Mesangial cell (primary cell): ENCODE data around the gene CFL1. TPM values are rescaled to one million over a fixed set of nuclear protein-coding genes. Genes with fewer than 3 reads are reported as not detected.

Experiments used
- total RNA-seq: library from RNA; depleted of rRNA; stranded (reverse); fragments of >200 nt; gene quantifications from 2 replicates; pipeline ENCODE4 v1.2.3, GENCODE V29; 2015

The CFL1 gene
- 1,341 and 2,316 TPM in 2 replicates for total RNA-seq

GRCh38 chr11:65857853-65858680, at the start of gene CFL1:
CFL1 (minus strand) TSS chr11:65858180; CDS start chr11:65858099, 81 bp downstream.

GRCh38 chr11:65900125-65900898, 42.3 kb upstream of the CFL1 start, which contains the start of gene FOSL1:
FOSL1 (minus strand) TSS chr11:65900388; CDS start chr11:65900339, 49 bp downstream.

GRCh38 chr11:65890324-65891218, 32.6 kb upstream of the CFL1 start, which contains the start of gene CCDC85B:
CCDC85B (plus strand) TSS chr11:65890673; CDS start chr11:65890784, 111 bp downstream.

GRCh38 chr11:65888163-65888814, 30.3 kb upstream of the CFL1 start, which contains the start of gene FIBP:
FIBP (minus strand) TSS chr11:65888471; CDS start chr11:65888418, 53 bp downstream.

GRCh38 chr11:65879617-65880016, 21.6 kb upstream of the CFL1 start, which contains the start of gene CTSW:
CTSW (plus strand) TSS chr11:65879837; CDS start chr11:65879855, 18 bp downstream.

GRCh38 chr11:65872586-65873317, 14.8 kb upstream of the CFL1 start, which contains the start of gene EFEMP2:
EFEMP2 (minus strand) TSS chr11:65872800; CDS start chr11:65872354, 446 bp downstream.

GRCh38 chr11:65860278-65861164, 2.5 kb upstream of the CFL1 start, which contains the start of gene MUS81:
MUS81 (plus strand) TSS chr11:65860433; CDS start chr11:65860754, 321 bp downstream.

GRCh38 chr11:65833297-65834030, 24.5 kb downstream of the CFL1 start, which contains the start of gene SNX32:
SNX32 (plus strand) TSS chr11:65833963; CDS start chr11:65834066, 103 bp downstream.

Other genes starting within 250 kb of the CFL1 start
- 52.6 and 58.7 TPM in 2 replicates for gene MAP3K11, start 244.0 kb downstream of the CFL1 start, total RNA-seq
- gene PCNX3, start 242.4 kb downstream of the CFL1 start, total RNA-seq, result 62.6 and 74.9 TPM in 2 replicates
- gene SIPA1, start 220.1 kb downstream of the CFL1 start, total RNA-seq, result 48.2 and 73.5 TPM in 2 replicates
- 57.8 and 74.3 TPM in 2 replicates for gene RELA, start 195.3 kb downstream of the CFL1 start, total RNA-seq
- gene KAT5, start 145.9 kb downstream of the CFL1 start, total RNA-seq, result 46.8 and 47.7 TPM in 2 replicates
- gene RNASEH2C, start 137.4 kb downstream of the CFL1 start, total RNA-seq, result 20.2 and 48.9 TPM in 2 replicates
- gene AP5B1, start 77.2 kb downstream of the CFL1 start, total RNA-seq, result 12.5 and 13.9 TPM in 2 replicates
- 0.51 TPM in 1 of 2 replicates, not detected in the other for gene OVOL1, start 71.1 kb downstream of the CFL1 start, total RNA-seq
- gene SNX32, start 24.2 kb downstream of the CFL1 start, total RNA-seq, result 0.89 TPM in 1 of 2 replicates, not detected in the other
- 52.4 and 57.2 TPM in 2 replicates for gene MUS81, start 2.3 kb upstream of the CFL1 start, total RNA-seq
- gene EFEMP2, start 14.6 kb upstream of the CFL1 start, total RNA-seq, result 77.6 and 161 TPM in 2 replicates
- 0.81 TPM in 1 of 2 replicates, not detected in the other for gene CTSW, start 21.7 kb upstream of the CFL1 start, total RNA-seq
- gene FIBP, start 30.3 kb upstream of the CFL1 start, total RNA-seq, result 176 and 229 TPM in 2 replicates
- 55.9 and 59.3 TPM in 2 replicates for gene CCDC85B, start 32.5 kb upstream of the CFL1 start, total RNA-seq
- gene FOSL1, start 42.2 kb upstream of the CFL1 start, total RNA-seq, result 19.8 and 147 TPM in 2 replicates
- gene C11orf68, start 60.9 kb upstream of the CFL1 start, total RNA-seq, result 25.6 and 28.8 TPM in 2 replicates
- gene DRAP1, start 61.2 kb upstream of the CFL1 start, total RNA-seq, result 104 and 182 TPM in 2 replicates
- gene TSGA10IP, start 87.3 kb upstream of the CFL1 start, total RNA-seq, result not detected in 2 replicates
- 48.7 and 51.8 TPM in 2 replicates for gene SART1, start 103.6 kb upstream of the CFL1 start, total RNA-seq
- 28.1 and 34.7 TPM in 2 replicates for gene EIF1AD, start 144.0 kb upstream of the CFL1 start, total RNA-seq
- gene BANF1, start 144.3 kb upstream of the CFL1 start, total RNA-seq, result 70.9 and 118 TPM in 2 replicates
- gene CST6, start 153.8 kb upstream of the CFL1 start, total RNA-seq, result 2.4 and 18.0 TPM in 2 replicates
- 0.33 and 1.0 TPM in 2 replicates for gene CATSPER1, start 168.3 kb upstream of the CFL1 start, total RNA-seq
- gene GAL3ST3, start 191.0 kb upstream of the CFL1 start, total RNA-seq, result 2.1 and 45.1 TPM in 2 replicates
- gene SF3B2, start 194.2 kb upstream of the CFL1 start, total RNA-seq, result 160 and 223 TPM in 2 replicates
- gene PACS1, start 212.1 kb upstream of the CFL1 start, total RNA-seq, result 50.5 and 67.8 TPM in 2 replicates